ENCODE data around the gene ASPA. TPM values are rescaled to one million over a fixed set of nuclear protein-coding genes. Genes with fewer than 3 reads are reported as not detected.

Gene ASPA
- total and polyA plus RNA-seq, 2 of the 13 experiments (the other 11 are each of a cell fraction or from before 2014, with no cell fraction given): not detected

GRCh38 chr17:3546521-3546920 is 70.7 kb downstream of the ASPA start (continued):
- TF ChIP-seq MAZ (IDR thresholded peaks at IDR 0.05; ENCODE audit: borderline replicate concordance, low read depth, low read length): no peak
- TF ChIP-seq MAZ (CRISPR knock-in tag; IDR thresholded peaks at IDR 0.05; ENCODE audit: low read depth): no peak
- no peak for TF ChIP-seq ZBTB20 (CRISPR knock-in tag; IDR thresholded peaks at IDR 0.05; ENCODE audit: borderline replicate concordance, low read depth)
- peak; percentile 95 for TF ChIP-seq ZNF460 (CRISPR knock-in tag; IDR thresholded peaks at IDR 0.05; ENCODE audit: borderline replicate concordance)
- TF ChIP-seq SNAPC2 (CRISPR knock-in tag; IDR thresholded peaks at IDR 0.05): no peak
- TF ChIP-seq BCL6 (CRISPR knock-in tag; IDR thresholded peaks at IDR 0.05): 0 out of 2 replicates have a peak, but pooled peaks have one; percentile 23
- TF ChIP-seq SOX13 (IDR thresholded peaks at IDR 0.05): no peak
- peak in 1 of 2 experiments; percentile 24; a peak in 1 of 4 replicates for TF ChIP-seq SOX13 (CRISPR knock-in tag; conservative IDR thresholded peaks at IDR 0.05 in 1 of 2, IDR thresholded peaks at IDR 0.05 in 1 of 2)
- TF ChIP-seq PHF21A (CRISPR knock-in tag; IDR thresholded peaks at IDR 0.05): peak; percentile 61; the same call in 1 of the 2 replicates
- no peak for TF ChIP-seq TBP (CRISPR knock-in tag; IDR thresholded peaks at IDR 0.05)
- no peak for TF ChIP-seq ZFP90 (CRISPR knock-in tag; IDR thresholded peaks at IDR 0.05; ENCODE audit: borderline replicate concordance)
- TF ChIP-seq EED (CRISPR knock-in tag; IDR thresholded peaks at IDR 0.05): no peak
- no peak for TF ChIP-seq ZNF263 (CRISPR knock-in tag; IDR thresholded peaks at IDR 0.05)
- TF ChIP-seq SMYD3 (CRISPR knock-in tag; IDR thresholded peaks at IDR 0.05): no peak
- no peak for TF ChIP-seq ZFY (CRISPR knock-in tag; IDR thresholded peaks at IDR 0.05)
- TF ChIP-seq, protein P1, sequence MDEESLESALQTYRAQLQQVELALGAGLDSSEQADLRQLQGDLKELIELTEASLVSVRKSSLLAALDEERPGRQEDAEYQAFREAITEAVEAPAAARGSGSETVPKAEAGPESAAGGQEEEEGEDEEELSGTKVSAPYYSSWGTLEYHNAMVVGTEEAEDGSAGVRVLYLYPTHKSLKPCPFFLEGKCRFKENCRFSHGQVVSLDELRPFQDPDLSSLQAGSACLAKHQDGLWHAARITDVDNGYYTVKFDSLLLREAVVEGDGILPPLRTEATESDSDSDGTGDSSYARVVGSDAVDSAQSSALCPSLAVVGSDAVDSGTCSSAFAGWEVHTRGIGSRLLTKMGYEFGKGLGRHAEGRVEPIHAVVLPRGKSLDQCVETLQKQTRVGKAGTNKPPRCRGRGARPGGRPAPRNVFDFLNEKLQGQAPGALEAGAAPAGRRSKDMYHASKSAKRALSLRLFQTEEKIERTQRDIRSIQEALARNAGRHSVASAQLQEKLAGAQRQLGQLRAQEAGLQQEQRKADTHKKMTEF (CRISPR knock-in tag; IDR thresholded peaks at IDR 0.05): no peak; the same call in 1 of the 2 replicates
- 0 out of 2 replicates have a peak, but pooled peaks have one; percentile 30 for TF ChIP-seq NCOA2 (CRISPR knock-in tag; IDR thresholded peaks at IDR 0.05)
- TF ChIP-seq, protein P2, sequence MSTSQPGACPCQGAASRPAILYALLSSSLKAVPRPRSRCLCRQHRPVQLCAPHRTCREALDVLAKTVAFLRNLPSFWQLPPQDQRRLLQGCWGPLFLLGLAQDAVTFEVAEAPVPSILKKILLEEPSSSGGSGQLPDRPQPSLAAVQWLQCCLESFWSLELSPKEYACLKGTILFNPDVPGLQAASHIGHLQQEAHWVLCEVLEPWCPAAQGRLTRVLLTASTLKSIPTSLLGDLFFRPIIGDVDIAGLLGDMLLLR (CRISPR knock-in tag; IDR thresholded peaks at IDR 0.05): no peak
- no peak for TF ChIP-seq ZNF607 (CRISPR knock-in tag; IDR thresholded peaks at IDR 0.05; ENCODE audit: borderline replicate concordance)
- TF ChIP-seq ZNF260 (CRISPR knock-in tag; IDR thresholded peaks at IDR 0.05; ENCODE audit: borderline replicate concordance, low read depth): no peak
- TF ChIP-seq HOXA5 (CRISPR knock-in tag; IDR thresholded peaks at IDR 0.05): no peak
- no peak for TF ChIP-seq TARDBP (CRISPR knock-in tag; IDR thresholded peaks at IDR 0.05)
- no peak for TF ChIP-seq CREM (IDR thresholded peaks at IDR 0.05)
- TF ChIP-seq CREM (CRISPR knock-in tag; IDR thresholded peaks at IDR 0.05): no peak
- no peak for TF ChIP-seq ZNF572 (CRISPR knock-in tag; IDR thresholded peaks at IDR 0.05)
- no peak for TF ChIP-seq MATR3 (CRISPR knock-in tag; IDR thresholded peaks at IDR 0.05)
- TF ChIP-seq, protein P3, sequence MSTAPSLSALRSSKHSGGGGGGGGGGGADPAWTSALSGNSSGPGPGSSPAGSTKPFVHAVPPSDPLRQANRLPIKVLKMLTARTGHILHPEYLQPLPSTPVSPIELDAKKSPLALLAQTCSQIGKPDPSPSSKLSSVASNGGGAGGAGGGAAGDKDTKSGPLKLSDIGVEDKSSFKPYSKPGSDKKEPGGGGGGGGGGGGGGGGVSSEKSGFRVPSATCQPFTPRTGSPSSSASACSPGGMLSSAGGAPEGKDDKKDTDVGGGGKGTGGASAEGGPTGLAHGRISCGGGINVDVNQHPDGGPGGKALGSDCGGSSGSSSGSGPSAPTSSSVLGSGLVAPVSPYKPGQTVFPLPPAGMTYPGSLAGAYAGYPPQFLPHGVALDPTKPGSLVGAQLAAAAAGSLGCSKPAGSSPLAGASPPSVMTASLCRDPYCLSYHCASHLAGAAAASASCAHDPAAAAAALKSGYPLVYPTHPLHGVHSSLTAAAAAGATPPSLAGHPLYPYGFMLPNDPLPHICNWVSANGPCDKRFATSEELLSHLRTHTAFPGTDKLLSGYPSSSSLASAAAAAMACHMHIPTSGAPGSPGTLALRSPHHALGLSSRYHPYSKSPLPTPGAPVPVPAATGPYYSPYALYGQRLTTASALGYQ (CRISPR knock-in tag; IDR thresholded peaks at IDR 0.05): no peak
- TF ChIP-seq ZNF644 (CRISPR knock-in tag; IDR thresholded peaks at IDR 0.05; ENCODE audit: low read depth): no peak
- TF ChIP-seq TP53 (CRISPR knock-in tag; conservative IDR thresholded peaks at IDR 0.05): no peak
- no peak for TF ChIP-seq ZNF24 (IDR thresholded peaks at IDR 0.05)
